ENCODE results near the gene HOPX.

GRCh38 chr4:56606385-56606784 lies 74.7 kb downstream of the HOPX start:
- TF ChIP-seq, protein P1, sequence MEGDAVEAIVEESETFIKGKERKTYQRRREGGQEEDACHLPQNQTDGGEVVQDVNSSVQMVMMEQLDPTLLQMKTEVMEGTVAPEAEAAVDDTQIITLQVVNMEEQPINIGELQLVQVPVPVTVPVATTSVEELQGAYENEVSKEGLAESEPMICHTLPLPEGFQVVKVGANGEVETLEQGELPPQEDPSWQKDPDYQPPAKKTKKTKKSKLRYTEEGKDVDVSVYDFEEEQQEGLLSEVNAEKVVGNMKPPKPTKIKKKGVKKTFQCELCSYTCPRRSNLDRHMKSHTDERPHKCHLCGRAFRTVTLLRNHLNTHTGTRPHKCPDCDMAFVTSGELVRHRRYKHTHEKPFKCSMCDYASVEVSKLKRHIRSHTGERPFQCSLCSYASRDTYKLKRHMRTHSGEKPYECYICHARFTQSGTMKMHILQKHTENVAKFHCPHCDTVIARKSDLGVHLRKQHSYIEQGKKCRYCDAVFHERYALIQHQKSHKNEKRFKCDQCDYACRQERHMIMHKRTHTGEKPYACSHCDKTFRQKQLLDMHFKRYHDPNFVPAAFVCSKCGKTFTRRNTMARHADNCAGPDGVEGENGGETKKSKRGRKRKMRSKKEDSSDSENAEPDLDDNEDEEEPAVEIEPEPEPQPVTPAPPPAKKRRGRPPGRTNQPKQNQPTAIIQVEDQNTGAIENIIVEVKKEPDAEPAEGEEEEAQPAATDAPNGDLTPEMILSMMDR (tag by site-specific recombination; IDR thresholded peaks at IDR 0.05), result no peak
- TF ChIP-seq KLF9 (tag by site-specific recombination; IDR thresholded peaks at IDR 0.05; ENCODE audit: low read depth), result no peak
- TF ChIP-seq ZNF747 (tag by site-specific recombination; IDR thresholded peaks at IDR 0.05), result no peak
- TF ChIP-seq ZNF423 (tag by site-specific recombination; IDR thresholded peaks at IDR 0.05), result no peak
- TF ChIP-seq ZNF621 (tag by site-specific recombination; IDR thresholded peaks at IDR 0.05), result no peak
- TF ChIP-seq, protein P2, sequence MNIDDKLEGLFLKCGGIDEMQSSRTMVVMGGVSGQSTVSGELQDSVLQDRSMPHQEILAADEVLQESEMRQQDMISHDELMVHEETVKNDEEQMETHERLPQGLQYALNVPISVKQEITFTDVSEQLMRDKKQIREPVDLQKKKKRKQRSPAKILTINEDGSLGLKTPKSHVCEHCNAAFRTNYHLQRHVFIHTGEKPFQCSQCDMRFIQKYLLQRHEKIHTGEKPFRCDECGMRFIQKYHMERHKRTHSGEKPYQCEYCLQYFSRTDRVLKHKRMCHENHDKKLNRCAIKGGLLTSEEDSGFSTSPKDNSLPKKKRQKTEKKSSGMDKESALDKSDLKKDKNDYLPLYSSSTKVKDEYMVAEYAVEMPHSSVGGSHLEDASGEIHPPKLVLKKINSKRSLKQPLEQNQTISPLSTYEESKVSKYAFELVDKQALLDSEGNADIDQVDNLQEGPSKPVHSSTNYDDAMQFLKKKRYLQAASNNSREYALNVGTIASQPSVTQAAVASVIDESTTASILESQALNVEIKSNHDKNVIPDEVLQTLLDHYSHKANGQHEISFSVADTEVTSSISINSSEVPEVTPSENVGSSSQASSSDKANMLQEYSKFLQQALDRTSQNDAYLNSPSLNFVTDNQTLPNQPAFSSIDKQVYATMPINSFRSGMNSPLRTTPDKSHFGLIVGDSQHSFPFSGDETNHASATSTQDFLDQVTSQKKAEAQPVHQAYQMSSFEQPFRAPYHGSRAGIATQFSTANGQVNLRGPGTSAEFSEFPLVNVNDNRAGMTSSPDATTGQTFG (tag by site-specific recombination; IDR thresholded peaks at IDR 0.05; ENCODE audit: borderline replicate concordance), result no peak
- TF ChIP-seq ZNF280C (tag by site-specific recombination; IDR thresholded peaks at IDR 0.05), result no peak
- TF ChIP-seq MYNN (tag by site-specific recombination; IDR thresholded peaks at IDR 0.05; ENCODE audit: borderline replicate concordance), result no peak
- no peak for TF ChIP-seq ZNF843 (tag by site-specific recombination; IDR thresholded peaks at IDR 0.05)
- no peak for TF ChIP-seq ZNF24 (tag by site-specific recombination; IDR thresholded peaks at IDR 0.05)
- TF ChIP-seq KLF1 (tag by site-specific recombination; IDR thresholded peaks at IDR 0.05), result no peak
- no peak for TF ChIP-seq ZNF600 (tag by site-specific recombination; IDR thresholded peaks at IDR 0.05)
- no peak for TF ChIP-seq ZNF311 (tag by site-specific recombination; IDR thresholded peaks at IDR 0.05; ENCODE audit: borderline replicate concordance)
- TF ChIP-seq ZNF140 (tag by site-specific recombination; IDR thresholded peaks at IDR 0.05), result no peak
